SK-N-SH treated with all-trans-retinoic acid at 6 μM for 48 hours (cell line): Measurements from ENCODE around the gene PLXDC2.

Source experiments
- ATAC-seq: fragments of 200-7000 bp; cut with Tn5 transposase; 3 replicates; pipeline ENCODE4 v1.9.1; 2020; ENCODE audit warnings: mild to moderate bottlenecking, moderate library complexity
- ARNTL ChIP-seq: fragments of 450-650 bp; formaldehyde crosslinking; IDR thresholded peaks from 2 replicates; pipeline ENCODE4 v1.5.0; 2020; ENCODE audit warnings: low read depth, mild to moderate bottlenecking, moderate library complexity, borderline replicate concordance
- BACH2 ChIP-seq: fragments of 250-450 bp; sonication (Bioruptor Pico); IDR thresholded peaks from 2 replicates; pipeline ENCODE4 v1.9.0; 2021; ENCODE audit warnings: mild to moderate bottlenecking, borderline replicate concordance
- CSDC2 ChIP-seq: fragments of 250-450 bp; sonication (Bioruptor Pico); IDR thresholded peaks from 2 replicates; pipeline ENCODE4 v1.5.0; 2020; ENCODE audit warnings: mild to moderate bottlenecking, moderate library complexity
- ESRRG ChIP-seq: fragments of 250-450 bp; sonication (Bioruptor Pico); IDR thresholded peaks from 2 replicates; pipeline ENCODE4 v1.6.1; 2021; ENCODE audit warnings: mild to moderate bottlenecking
- ISL1 ChIP-seq: fragments of 250-450 bp; sonication (Bioruptor Pico); IDR thresholded peaks from 2 replicates; pipeline ENCODE4 v2.1.2; 2022; ENCODE audit warnings: mild to moderate bottlenecking, moderate library complexity
- OSR1 ChIP-seq: fragments of 250-450 bp; sonication (Bioruptor Pico); IDR thresholded peaks from 2 replicates; pipeline ENCODE4 v1.8.0; 2022; ENCODE audit warnings: moderate library complexity, mild to moderate bottlenecking, inconsistent platforms
- POU6F1 ChIP-seq: fragments of 250-450 bp; sonication (Bioruptor Pico); IDR thresholded peaks from 2 replicates; pipeline ENCODE4 v1.8.0; 2021; ENCODE audit warnings: low read depth, mild to moderate bottlenecking, moderate library complexity, borderline replicate concordance
- PPARA ChIP-seq: fragments of 250-450 bp; sonication (Bioruptor Pico); IDR thresholded peaks from 2 replicates; pipeline ENCODE4 v1.5.0; 2020; ENCODE audit warnings: mild to moderate bottlenecking, borderline replicate concordance
- SNAI2 ChIP-seq: fragments of 250-450 bp; sonication (Bioruptor Pico); IDR thresholded peaks from 2 replicates; pipeline ENCODE4 v1.5.0; 2020; ENCODE audit warnings: mild to moderate bottlenecking, moderate library complexity
- TCF4 ChIP-seq: fragments of 250-450 bp; sonication (Bioruptor Pico); IDR thresholded peaks from 2 replicates; pipeline ENCODE4 v1.8.0; 2021; ENCODE audit warnings: mild to moderate bottlenecking, moderate library complexity, borderline replicate concordance
- TSHZ2 ChIP-seq: fragments of 250-450 bp; sonication (Bioruptor Pico); IDR thresholded peaks from 2 replicates; pipeline ENCODE4 v1.5.0; 2020; ENCODE audit warnings: mild to moderate bottlenecking, moderate library complexity
- ZC3H10 ChIP-seq: fragments of 250-450 bp; sonication (Bioruptor Pico); IDR thresholded peaks from 2 replicates; pipeline ENCODE4 v1.5.1; 2021; ENCODE audit warnings: mild to moderate bottlenecking, moderate library complexity
- ZFP3 ChIP-seq: fragments of 250-450 bp; sonication (Bioruptor Pico); IDR thresholded peaks from 2 replicates; pipeline ENCODE4 v1.5.0; 2020; ENCODE audit warnings: mild to moderate bottlenecking, moderate library complexity
- ZNF565 ChIP-seq: fragments of 450-650 bp; formaldehyde crosslinking; conservative IDR thresholded peaks from 2 replicates; pipeline ENCODE4 v1.5.0; 2020; ENCODE audit warnings: low read depth, mild to moderate bottlenecking, moderate library complexity
- TF ChIP-seq, protein P1 (sequence below): fragments of 250-450 bp; sonication (Bioruptor Pico); IDR thresholded peaks from 2 replicates; pipeline ENCODE4 v1.5.1; 2021; ENCODE audit warnings: mild to moderate bottlenecking, moderate library complexity
- TF ChIP-seq, protein P2 (sequence below): fragments of 250-450 bp; sonication (Bioruptor Pico); IDR thresholded peaks from 2 replicates; pipeline ENCODE4 v1.5.1; 2020; ENCODE audit warnings: low read depth, mild to moderate bottlenecking, moderate library complexity
- TF ChIP-seq, protein P3 (sequence below): fragments of 250-450 bp; sonication (Bioruptor Pico); IDR thresholded peaks from 2 replicates; pipeline ENCODE4 v1.8.0; 2020; ENCODE audit warnings: mild to moderate bottlenecking, moderate library complexity, borderline replicate concordance

PLXDC2 gene

GRCh38 chr10:20084451-20084850 lies 268.2 kb downstream of the PLXDC2 start:
- TF ChIP-seq ESRRG (CRISPR knock-in tag): no peak
- TF ChIP-seq ZFP3: no peak
- TF ChIP-seq ZC3H10 (CRISPR knock-in tag): no peak
- no peak for TF ChIP-seq SNAI2 (CRISPR knock-in tag)
- TF ChIP-seq, protein P1, sequence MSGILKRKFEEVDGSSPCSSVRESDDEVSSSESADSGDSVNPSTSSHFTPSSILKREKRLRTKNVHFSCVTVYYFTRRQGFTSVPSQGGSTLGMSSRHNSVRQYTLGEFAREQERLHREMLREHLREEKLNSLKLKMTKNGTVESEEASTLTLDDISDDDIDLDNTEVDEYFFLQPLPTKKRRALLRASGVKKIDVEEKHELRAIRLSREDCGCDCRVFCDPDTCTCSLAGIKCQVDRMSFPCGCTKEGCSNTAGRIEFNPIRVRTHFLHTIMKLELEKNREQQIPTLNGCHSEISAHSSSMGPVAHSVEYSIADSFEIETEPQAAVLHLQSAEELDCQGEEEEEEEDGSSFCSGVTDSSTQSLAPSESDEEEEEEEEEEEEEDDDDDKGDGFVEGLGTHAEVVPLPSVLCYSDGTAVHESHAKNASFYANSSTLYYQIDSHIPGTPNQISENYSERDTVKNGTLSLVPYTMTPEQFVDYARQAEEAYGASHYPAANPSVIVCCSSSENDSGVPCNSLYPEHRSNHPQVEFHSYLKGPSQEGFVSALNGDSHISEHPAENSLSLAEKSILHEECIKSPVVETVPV: no peak
- TF ChIP-seq, protein P2, sequence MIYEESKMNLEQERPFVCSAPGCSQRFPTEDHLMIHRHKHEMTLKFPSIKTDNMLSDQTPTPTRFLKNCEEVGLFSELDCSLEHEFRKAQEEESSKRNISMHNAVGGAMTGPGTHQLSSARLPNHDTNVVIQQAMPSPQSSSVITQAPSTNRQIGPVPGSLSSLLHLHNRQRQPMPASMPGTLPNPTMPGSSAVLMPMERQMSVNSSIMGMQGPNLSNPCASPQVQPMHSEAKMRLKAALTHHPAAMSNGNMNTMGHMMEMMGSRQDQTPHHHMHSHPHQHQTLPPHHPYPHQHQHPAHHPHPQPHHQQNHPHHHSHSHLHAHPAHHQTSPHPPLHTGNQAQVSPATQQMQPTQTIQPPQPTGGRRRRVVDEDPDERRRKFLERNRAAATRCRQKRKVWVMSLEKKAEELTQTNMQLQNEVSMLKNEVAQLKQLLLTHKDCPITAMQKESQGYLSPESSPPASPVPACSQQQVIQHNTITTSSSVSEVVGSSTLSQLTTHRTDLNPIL: no peak
- no peak for ATAC-seq

DNA sequence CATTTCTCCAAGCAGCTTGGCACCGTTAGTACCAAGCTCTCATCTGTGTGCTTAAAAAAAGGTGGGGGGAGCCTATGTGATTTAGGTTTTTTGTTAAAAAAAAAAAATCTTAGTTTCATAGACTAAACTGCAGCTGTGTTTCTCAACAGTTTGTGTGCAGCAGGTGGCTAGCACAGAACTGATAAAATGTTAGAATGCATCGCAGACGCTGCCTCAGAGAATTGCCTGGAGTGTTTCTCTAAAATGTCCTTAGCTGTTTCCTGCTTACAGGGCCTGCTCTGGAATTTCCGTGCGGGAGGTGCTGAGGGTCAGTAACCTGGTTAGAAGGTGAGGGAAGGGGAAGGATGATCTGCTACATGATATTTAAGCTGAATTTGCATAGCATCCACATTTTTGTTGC lies 268.9 kb downstream of the PLXDC2 start:
- TF ChIP-seq POU6F1 (CRISPR knock-in tag) (no peak), SNAI2 (CRISPR knock-in tag) (no peak), PPARA (CRISPR knock-in tag) (no peak), ZFP3 (no peak), ZC3H10 (CRISPR knock-in tag) (no peak), TSHZ2 (no peak)
- TF ChIP-seq, protein P1: no peak
- ATAC-seq: no peak

- no peak for ATAC-seq
- TF ChIP-seq OSR1 (CRISPR knock-in tag) (no peak), ARNTL (CRISPR knock-in tag) (no peak)
Observed at GRCh38 chr10:20087353-20087752, 271.1 kb downstream of the PLXDC2 start.

DNA sequence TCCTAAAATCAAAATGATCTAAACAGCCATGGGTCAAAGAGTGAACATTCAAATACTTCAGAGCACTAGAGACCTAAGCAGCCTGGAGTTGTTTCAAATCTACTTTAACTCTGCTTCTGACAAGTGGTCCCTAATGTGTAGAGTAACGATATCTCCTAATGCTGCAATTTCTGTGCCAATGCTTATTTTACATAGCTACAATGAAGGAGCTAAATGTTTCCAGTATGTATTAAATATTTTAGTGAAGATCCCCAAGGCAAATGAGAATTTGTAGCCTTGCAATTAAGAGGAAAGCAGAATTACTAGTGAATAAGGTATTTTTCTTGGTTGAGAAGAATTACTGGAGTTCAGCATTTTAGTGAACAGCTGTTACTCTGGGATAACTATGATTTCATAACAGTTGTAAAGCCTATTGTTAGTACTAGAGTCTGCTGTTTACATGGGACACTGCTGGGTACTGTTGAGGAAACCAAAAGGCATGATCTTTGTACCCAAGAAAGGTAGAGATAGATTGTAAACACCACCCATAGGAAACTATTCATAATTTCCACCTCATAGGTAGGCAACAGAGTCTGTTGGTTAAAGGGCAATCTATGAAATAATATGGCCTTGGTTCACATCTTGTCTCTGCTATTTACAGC lies 271.9 kb downstream of the PLXDC2 start:
- ATAC-seq: no peak
- TF ChIP-seq, protein P3, sequence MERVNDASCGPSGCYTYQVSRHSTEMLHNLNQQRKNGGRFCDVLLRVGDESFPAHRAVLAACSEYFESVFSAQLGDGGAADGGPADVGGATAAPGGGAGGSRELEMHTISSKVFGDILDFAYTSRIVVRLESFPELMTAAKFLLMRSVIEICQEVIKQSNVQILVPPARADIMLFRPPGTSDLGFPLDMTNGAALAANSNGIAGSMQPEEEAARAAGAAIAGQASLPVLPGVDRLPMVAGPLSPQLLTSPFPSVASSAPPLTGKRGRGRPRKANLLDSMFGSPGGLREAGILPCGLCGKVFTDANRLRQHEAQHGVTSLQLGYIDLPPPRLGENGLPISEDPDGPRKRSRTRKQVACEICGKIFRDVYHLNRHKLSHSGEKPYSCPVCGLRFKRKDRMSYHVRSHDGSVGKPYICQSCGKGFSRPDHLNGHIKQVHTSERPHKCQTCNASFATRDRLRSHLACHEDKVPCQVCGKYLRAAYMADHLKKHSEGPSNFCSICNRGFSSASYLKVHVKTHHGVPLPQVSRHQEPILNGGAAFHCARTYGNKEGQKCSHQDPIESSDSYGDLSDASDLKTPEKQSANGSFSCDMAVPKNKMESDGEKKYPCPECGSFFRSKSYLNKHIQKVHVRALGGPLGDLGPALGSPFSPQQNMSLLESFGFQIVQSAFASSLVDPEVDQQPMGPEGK (CRISPR knock-in tag): no peak
- no peak for TF ChIP-seq SNAI2 (CRISPR knock-in tag)
- no peak for TF ChIP-seq ESRRG (CRISPR knock-in tag)
- no peak for TF ChIP-seq BACH2 (CRISPR knock-in tag)
- no peak for TF ChIP-seq ZNF565 (CRISPR knock-in tag)
- TF ChIP-seq ISL1 (CRISPR knock-in tag): no peak
- TF ChIP-seq CSDC2 (CRISPR knock-in tag): no peak
- no peak for TF ChIP-seq TCF4
- TF ChIP-seq, protein P2: no peak
